K562 (cell line): Measurements from ENCODE around the gene SMIM10L2A. TPM values are rescaled to one million over a fixed set of nuclear protein-coding genes. Genes with fewer than 3 reads are reported as not detected.

Experiments used
- ATAC-seq: fragments of 200-7000 bp; cut with Tn5 transposase; 3 replicates; pipeline ENCODE4 v1.9.1; 2020; ENCODE audit warnings: moderate library complexity
- BruUV-seq: library from RNA; stranded (reverse); fragments of 400-500 nt; replicated peaks from 2 replicates; lab custom pipeline; 2021; lab: Mats Ljungman, UMichigan
- CTCF ChIA-PET: fragments of 300-600 bp; formaldehyde crosslinking; extraction: SDS; loops from one replicate; lab custom pipeline; 2021; ENCODE audit warnings: low intra/inter-chr PET ratio; lab: Yijun Ruan, JAX
- POLR2A ChIA-PET: fragments of 300-600, 350-650 bp; sonication (Branson Sonifier 250); formaldehyde crosslinking; extraction: SDS; loops from one replicate; lab custom pipeline; 2021; ENCODE audit warnings: antibody characterized with exemption, inconsistent platforms; lab: Yijun Ruan, JAX
- DNase-seq, 4 experiments: peaks; one replicate each; pipeline versions ENCODE4 v3.0.0 to v3.0.0-alpha.2; 2011 to 2018; ENCODE audit warnings: low spot score in 3 of 4, mixed read lengths in 3 of 4; ENCODE audit errors: extremely low read depth in 1 of 4
- FAIRE-seq: peaks from 2 replicates; lab custom pipeline; 2011; peaks lifted over from hg19 to GRCh38; lab: Jason Lieb, UNC
- H2AFZ ChIP-seq: 2 replicates; pipeline ENCODE4 v1.6.0; 2011; ENCODE audit warnings: low read depth, low read length, control low read depth, inconsistent platforms
- H3K27ac ChIP-seq: fragments of 200-600 bp; 3 replicates; pipeline ENCODE4 v1.8.0; 2011; ENCODE audit warnings: low read depth, mild to moderate bottlenecking, control low read depth, inconsistent platforms, low read length, moderate library complexity, mixed read lengths; ENCODE audit errors: extremely low read depth
- H3K27me3 ChIP-seq, 2 experiments: fragments of 300-600 bp in 1 of 2; 2 replicates in 1 of 2; 3 replicates in 1 of 2; pipeline versions ENCODE4 v1.6.0 to v1.8.0; 2011; ENCODE audit warnings: inconsistent platforms in 2 of 2, low read length in 2 of 2, mild to moderate bottlenecking in 1 of 2, mixed read lengths in 1 of 2, moderate library complexity in 1 of 2; ENCODE audit not compliant: control insufficient read depth in 2 of 2, insufficient read depth in 2 of 2
- H3K36me3 ChIP-seq: fragments of 300-600 bp; 3 replicates; pipeline ENCODE4 v1.8.0; 2011; ENCODE audit warnings: mild to moderate bottlenecking, low read length, inconsistent platforms; ENCODE audit not compliant: control insufficient read depth, insufficient read depth
- H3K4me1 ChIP-seq, 2 experiments: fragments of 200-600 bp in 1 of 2; replicated peaks in 1 of 2; 2 replicates in 1 of 2; 3 replicates in 1 of 2; pipeline versions ENCODE4 v1.5.1 to v1.8.0; 2011; ENCODE audit warnings: inconsistent platforms in 2 of 2, low read length in 2 of 2, mild to moderate bottlenecking in 1 of 2, mixed read lengths in 1 of 2, moderate library complexity in 1 of 2; ENCODE audit not compliant: control insufficient read depth in 2 of 2, insufficient read depth in 2 of 2
- H3K4me2 ChIP-seq: 2 replicates; pipeline ENCODE4 v1.6.1; 2011; ENCODE audit warnings: low read length, control low read depth, inconsistent platforms, mixed read lengths; ENCODE audit not compliant: insufficient read depth
- H3K4me3 ChIP-seq: fragments of 200-600 bp; sonication (generic), shearing (Covaris generic); 2 replicates; pipeline ENCODE4 v1.5.1; 2016; ENCODE audit warnings: control low read depth, inconsistent platforms
- H3K79me2 ChIP-seq: fragments of 200-600 bp; 3 replicates; pipeline ENCODE4 v1.8.0; 2011; ENCODE audit warnings: low read length, inconsistent platforms; ENCODE audit not compliant: control insufficient read depth, insufficient read depth
- H3K9ac ChIP-seq, 2 experiments: 2 replicates each; pipeline versions ENCODE4 v1.6.0 to v1.6.1; 2011; ENCODE audit warnings: low read depth in 2 of 2, low read length in 2 of 2, control low read depth in 1 of 2, inconsistent platforms in 1 of 2, mild to moderate bottlenecking in 1 of 2, mixed read lengths in 1 of 2; ENCODE audit not compliant: insufficient read depth in 1 of 2
- H3K9me1 ChIP-seq: one replicate; pipeline ENCODE4 v1.6.0; 2011; ENCODE audit warnings: inconsistent platforms, mild to moderate bottlenecking, low read length, moderate library complexity; ENCODE audit not compliant: control insufficient read depth, insufficient read depth
- H3K9me3 ChIP-seq: replicated peaks from 2 replicates; pipeline ENCODE4 v1.5.1; 2011; ENCODE audit warnings: low read depth, low read length, inconsistent platforms; ENCODE audit not compliant: control insufficient read depth, insufficient read depth
- H4K20me1 ChIP-seq: replicated peaks from 2 replicates; pipeline ENCODE4 v1.6.1; 2011; ENCODE audit warnings: low read length, inconsistent platforms, mixed read lengths; ENCODE audit not compliant: control insufficient read depth, insufficient read depth
- BRCA1 ChIP-seq, 2 experiments: fragments of 450-650 bp in 1 of 2; sonication (generic) in 1 of 2; formaldehyde crosslinking in 1 of 2; IDR thresholded peaks; 2 replicates each; pipeline versions ENCODE4 v1.5.0 to v1.6.1; 2017 to 2020; ENCODE audit warnings: mild to moderate bottlenecking in 1 of 2, missing genetic modification reagents in 1 of 2
- CHAMP1 ChIP-seq: fragments of 450-650 bp; IDR thresholded peaks from 2 replicates; pipeline ENCODE4 v1.6.1; 2016; ENCODE audit warnings: mild to moderate bottlenecking
- CREB3L1 ChIP-seq: fragments of 450-650 bp; IDR thresholded peaks from 2 replicates; pipeline ENCODE4 v1.6.1; 2014; ENCODE audit warnings: low read depth, mild to moderate bottlenecking, moderate library complexity, borderline replicate concordance
- DEAF1 ChIP-seq: fragments of 450-650 bp; formaldehyde crosslinking; IDR thresholded peaks from 2 replicates; pipeline ENCODE4 v1.4.0; 2020; ENCODE audit warnings: mild to moderate bottlenecking, moderate library complexity
- ETV5 ChIP-seq: sonication (generic); formaldehyde crosslinking; IDR thresholded peaks from 2 replicates; pipeline ENCODE4 v1.4.0; 2020; ENCODE audit warnings: low read depth, mild to moderate bottlenecking, missing genetic modification reagents
- GABPB2 ChIP-seq: fragments of 250-450 bp; sonication (Bioruptor Pico); conservative IDR thresholded peaks from 2 replicates; pipeline ENCODE4 v1.5.1; 2021; ENCODE audit warnings: mild to moderate bottlenecking
- GATAD2B ChIP-seq: fragments of 450-650 bp; IDR thresholded peaks from 2 replicates; pipeline ENCODE4 v1.6.1; 2017; ENCODE audit warnings: mild to moderate bottlenecking, borderline replicate concordance
- HCFC1 ChIP-seq: IDR thresholded peaks from 2 replicates; pipeline ENCODE4 v1.6.1; 2012; ENCODE audit warnings: low read depth, low read length, improper control_type of control experiment
- MCM3 ChIP-seq: fragments of 450-650 bp; IDR thresholded peaks from 2 replicates; pipeline ENCODE4 v1.6.1; 2016
- NBN ChIP-seq: fragments of 450-650 bp; IDR thresholded peaks from 2 replicates; pipeline ENCODE4 v1.6.1; 2016; ENCODE audit warnings: low read depth, mild to moderate bottlenecking
- PML ChIP-seq: IDR thresholded peaks from 2 replicates; pipeline ENCODE4 v1.6.1; 2012; ENCODE audit warnings: low read length, inconsistent platforms
- SIN3B ChIP-seq: fragments of 450-650 bp; IDR thresholded peaks from 2 replicates; pipeline ENCODE4 v1.6.1; 2017; ENCODE audit warnings: low read depth, mild to moderate bottlenecking, moderate library complexity
- SRSF9 ChIP-seq: fragments of 200-400 bp; formaldehyde crosslinking; IDR thresholded peaks from 2 replicates; pipeline ENCODE4 v1.6.1; 2017; ENCODE audit warnings: low read depth, low read length, borderline replicate concordance
- TEAD1 ChIP-seq, 2 experiments: fragments of 450-650 bp in 1 of 2; sonication (generic) in 1 of 2; formaldehyde crosslinking; IDR thresholded peaks; 2 replicates each; pipeline versions ENCODE4 v1.4.0 to v1.8.0; 2020 to 2022; ENCODE audit warnings: mild to moderate bottlenecking in 2 of 2, missing genetic modification reagents in 1 of 2
- TSC22D4 ChIP-seq: fragments of 450-650 bp; IDR thresholded peaks from 2 replicates; pipeline ENCODE4 v1.6.1; 2016; ENCODE audit warnings: missing genetic modification characterization, missing biosample characterization, control low read depth
- ZNF395 ChIP-seq: fragments of 200-800 bp; sonication (Bioruptor generic); IDR thresholded peaks from 2 replicates; pipeline ENCODE4 v1.6.1; 2017; ENCODE audit warnings: missing genetic modification characterization, missing compliant biosample characterization
- WGBS: fragments of 100-300 bp; shearing (Covaris generic); methylation state at CpG from one replicate; pipeline ENCODE4 v1.1.6; 2016; ENCODE audit warnings: low coverage, mixed read lengths; ENCODE audit not compliant: insufficient coverage; ENCODE audit errors: missing lambda C conversion rate; 5-methylcytosine and 5-hydroxymethylcytosine counted together
- in situ Hi-C: fragments of 300-500 bp; cut with MboI; formaldehyde crosslinking; loops from 4 replicates; pipeline ENCODE4 v1.15.0; 2018; ENCODE audit warnings: inconsistent platforms, mixed read lengths
- intact Hi-C: fragments of 100-400 bp; cut with micrococcal nuclease; formaldehyde crosslinking; loops from 2 replicates; pipeline ENCODE4 v1.14.2; 2022
- polyA plus RNA-seq, 8 experiments: library from polyadenylated mRNA; depleted of rRNA in 4 of 8; stranded (reverse) in 5 of 8; unstranded in 3 of 8; fragments of >200 nt; fragmentation: Nextera tagmentation in 2 of 8; fragmentation: Illumina TruSeq in 1 of 8; extraction: Ambion mirVana in 2 of 8; extraction: Trizol in 1 of 8; gene quantifications; 2 replicates each; pipeline versions ENCODE4 v1.2.1 to v1.2.3, GENCODE V29; 2011 to 2014; ENCODE audit warnings: inconsistent platforms in 1 of 8, missing spikeins in 1 of 8
- total RNA-seq, 7 experiments: library from RNA; depleted of rRNA in 6 of 7; stranded (reverse); fragments of >200 nt in 6 of 7; fragmentation: Illumina TruSeq in 2 of 7; extraction: Trizol in 2 of 7; gene quantifications; 2 replicates each; pipeline versions ENCODE4 v1.2.1 to v1.2.3, GENCODE V29; 2011 to 2021; ENCODE audit warnings: low replicate concordance in 1 of 7

SMIM10L2A gene
- total and polyA plus RNA-seq, 9 of the 15 experiments (the other 6 are each of a cell fraction or from before 2014, with no cell fraction given), result 0.03 to 0.14 (median 0.09) TPM; not detected in 2

GRCh38 chrX:135388841-135389240 is 32.9 kb upstream of the SMIM10L2A start (continued):
- TF ChIP-seq GABPB2 (CRISPR knock-in tag) (no peak), CHAMP1 (no peak), TSC22D4 (tag) (no peak), DEAF1 (no peak)
- TF ChIP-seq, all 486 proteins: peak for 0

- no peak for DNase-seq
- 17% methylated on average over 1 of the region's 1 CpG for WGBS
- no TSS peak for BruUV-seq
- H3K9ac ChIP-seq, result no peak overlapping the region
- FAIRE-seq, result no peak
- H3K9me3 ChIP-seq, result no peaks in the 10 kb centered on the region
- H3K27ac ChIP-seq, result no peak overlapping the region
- H3K27me3 ChIP-seq, result no peaks in the 10 kb centered on the region
- no peaks in the 10 kb centered on the region for H3K79me2 ChIP-seq
- no peak for ATAC-seq
- no peaks in the 10 kb centered on the region for H4K20me1 ChIP-seq
- H3K4me2 ChIP-seq, result no peak overlapping the region
- no peaks in the 10 kb centered on the region for H3K36me3 ChIP-seq
- no peaks in the 10 kb centered on the region for H3K9me1 ChIP-seq
- no peak overlapping the region for H3K4me3 ChIP-seq
- intact Hi-C loops (no loop called here), in situ Hi-C loops (no loop called here)
- POLR2A ChIA-PET, result no interaction called here
- CTCF ChIA-PET, result no interaction called here
- no peaks in the 10 kb centered on the region for H3K4me1 ChIP-seq
- no peak overlapping the region for H2AFZ ChIP-seq
- TF ChIP-seq PML (no peak), TEAD1 (CRISPR knock-in tag; IDR thresholded peaks at IDR 0.05) (no peak), SRSF9 (no peak), CREB3L1 (no peak), NBN (no peak), BRCA1 (IDR thresholded peaks at IDR 0.05) (no peak), BRCA1 (CRISPR knock-in tag; IDR thresholded peaks at IDR 0.05) (no peak), HCFC1 (no peak), TSC22D4 (tag) (no peak), GATAD2B (no peak), ZNF395 (CRISPR knock-in tag) (no peak), ETV5 (CRISPR knock-in tag) (no peak), SIN3B (no peak), MCM3 (no peak)
These were observed 32.5 kb upstream of the SMIM10L2A start for GRCh38 chrX:135389243-135389642.
